ENCODE data around the gene IBA57.

Gene IBA57

DNA sequence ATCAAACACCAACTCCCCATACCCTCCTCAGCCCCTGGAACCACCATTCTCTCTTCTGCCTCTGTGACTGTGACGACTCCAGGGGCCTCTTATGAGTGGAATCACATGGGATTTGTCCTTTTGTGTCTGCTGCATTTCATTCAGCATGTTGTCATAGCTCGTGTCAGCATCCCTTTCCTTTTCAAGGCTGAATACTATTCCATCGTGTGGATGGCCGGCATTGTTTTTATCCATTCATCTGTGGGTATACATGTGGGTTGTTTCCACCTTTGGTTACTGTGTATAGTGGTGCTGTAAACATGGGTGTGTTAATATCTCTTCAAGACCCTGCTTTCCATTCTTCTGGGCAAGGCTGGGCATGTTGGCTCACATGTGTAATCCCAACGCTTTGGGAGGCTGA is 25.2 kb downstream of the IBA57 start:
- Mint-ChIP-seq H3K4me1 (peaks cover 5% of the 10 kb centered on the region), H3K9me3 (no peaks in the 10 kb centered on the region), H3K4me3 (no peak overlapping the region), H3K27me3 (no peaks in the 10 kb centered on the region), H3K27ac (no peak overlapping the region), H3K36me3 (no peaks in the 10 kb centered on the region)
- DNase-seq: no peak
- CTCF ChIA-PET: no interaction called here

DNA sequence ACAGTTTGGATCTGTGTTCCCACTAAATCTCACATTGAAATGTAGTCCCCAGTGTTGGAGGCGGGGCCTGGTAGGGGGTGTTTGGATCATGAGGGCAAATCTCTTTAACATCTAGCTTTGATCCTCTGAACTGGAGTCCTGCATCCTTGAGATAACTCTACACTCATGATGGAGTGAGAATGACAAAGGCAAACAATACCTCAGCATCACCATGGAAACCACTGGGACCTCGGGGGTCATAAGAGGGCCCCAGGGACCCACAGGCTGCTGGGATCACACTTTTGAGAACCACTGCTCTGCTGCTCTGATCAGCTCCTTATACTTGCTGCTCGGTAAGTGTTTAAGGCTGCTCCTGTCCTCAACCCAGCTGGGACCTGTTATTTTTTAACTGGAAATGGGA is 28.8 kb downstream of the IBA57 start:
- Mint-ChIP-seq H3K27ac (no peak overlapping the region), H3K4me3 (no peak overlapping the region), H3K9me3 (peaks cover 8% of the 10 kb centered on the region), H3K27me3 (no peaks in the 10 kb centered on the region), H3K4me1 (no peaks in the 10 kb centered on the region), H3K36me3 (peaks cover 5% of the 10 kb centered on the region)
- DNase-seq: no peak
- CTCF ChIA-PET: no interaction called here

DNA sequence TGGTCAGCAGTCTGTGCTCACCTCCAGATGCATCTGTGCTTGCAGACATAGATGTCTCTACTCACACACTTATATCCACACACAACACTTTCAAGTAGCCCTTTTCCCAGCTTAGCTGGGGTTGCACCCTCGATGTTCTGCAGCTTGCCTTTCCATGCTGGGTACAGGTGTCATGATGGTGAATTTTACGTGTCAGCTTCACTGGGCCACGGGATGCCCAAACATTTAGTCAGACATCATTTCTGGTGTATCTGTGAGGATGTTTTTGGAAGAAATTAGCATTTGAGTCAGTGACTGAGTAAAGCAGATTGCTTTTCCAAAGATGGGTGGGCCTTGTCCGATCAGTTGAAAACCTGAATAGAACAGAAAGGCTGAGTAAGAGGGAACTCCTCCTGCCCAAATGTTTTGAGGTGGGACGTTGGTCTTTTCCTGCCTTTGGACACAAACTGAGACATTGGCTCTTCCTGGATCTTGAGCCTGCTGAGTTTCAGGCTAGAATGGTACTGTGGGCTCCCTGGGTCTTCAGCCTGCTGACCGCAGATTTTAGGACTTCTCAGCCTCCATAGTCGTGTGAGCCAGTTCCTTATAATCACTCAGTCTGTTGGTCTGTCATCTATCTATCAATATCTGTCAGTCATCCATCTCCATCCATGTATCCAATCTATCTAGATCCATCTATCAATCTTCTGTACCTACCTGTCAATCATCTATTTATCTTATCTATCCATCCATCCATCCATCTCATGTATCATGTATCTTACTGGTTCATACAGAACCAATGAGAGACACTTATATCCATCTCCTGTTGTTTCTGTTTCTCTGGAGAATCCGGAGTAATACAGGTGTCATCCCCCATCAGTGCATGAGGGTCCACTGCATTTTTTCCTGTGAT is 29.6 kb downstream of the IBA57 start:
- Mint-ChIP-seq H3K4me1 (no peaks in the 10 kb centered on the region), H3K9me3 (peaks cover 13% of the 10 kb centered on the region), H3K4me3 (no peak overlapping the region), H3K27me3 (no peaks in the 10 kb centered on the region), H3K27ac (no peak overlapping the region), H3K36me3 (peaks cover 8% of the 10 kb centered on the region)
- CTCF ChIA-PET: no interaction called here
- DNase-seq: no peak

DNA sequence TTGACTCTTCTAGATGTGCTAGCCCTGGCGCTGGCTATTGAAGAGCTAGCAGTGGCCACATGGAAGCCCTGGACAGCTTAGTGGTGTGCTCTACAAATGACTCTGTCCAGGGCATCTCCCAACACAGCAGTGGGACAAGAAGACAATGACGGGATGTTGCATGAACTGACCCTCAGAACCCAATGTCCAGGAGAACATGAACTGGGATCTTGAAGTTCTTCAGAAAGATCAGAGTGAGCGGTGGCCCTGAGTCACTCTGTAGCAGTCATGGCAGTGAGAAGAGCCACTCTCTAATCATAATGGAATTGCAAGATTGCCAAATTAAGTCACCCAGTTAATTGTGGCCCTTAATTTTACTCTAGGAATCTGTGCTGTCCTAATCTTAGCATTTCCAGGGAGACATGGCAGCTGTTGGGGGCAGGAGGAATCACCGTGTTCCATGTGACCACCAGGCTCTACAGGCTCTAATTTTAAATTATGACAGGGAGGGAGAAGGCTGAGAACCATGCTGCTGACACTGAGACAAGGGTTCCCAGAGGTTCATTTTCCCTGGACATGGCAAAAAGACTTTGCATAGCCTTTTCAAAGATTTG is 32.0 kb downstream of the IBA57 start:
- H3K36me3 Mint-ChIP-seq: peaks cover 8% of the 10 kb centered on the region
- no peaks in the 10 kb centered on the region for H3K27me3 Mint-ChIP-seq
- H3K27ac Mint-ChIP-seq: no peak overlapping the region
- no peak for DNase-seq
- no peak overlapping the region for H3K4me3 Mint-ChIP-seq
- CTCF ChIA-PET: no interaction called here
- H3K9me3 Mint-ChIP-seq: peaks cover 13% of the 10 kb centered on the region
- H3K4me1 Mint-ChIP-seq: no peaks in the 10 kb centered on the region

- Mint-ChIP-seq H3K27me3 (peaks cover 6% of the 10 kb centered on the region), H3K27ac (no peak overlapping the region), H3K36me3 (peaks cover 8% of the 10 kb centered on the region), H3K9me3 (peaks cover 13% of the 10 kb centered on the region), H3K4me3 (no peak overlapping the region), H3K4me1 (no peaks in the 10 kb centered on the region)
- no peak for DNase-seq
- CTCF ChIA-PET: no interaction called here
Observed at GRCh38 chr1:228198977-228199590, 33.5 kb downstream of the IBA57 start.

- no peaks in the 10 kb centered on the region for H3K4me1 Mint-ChIP-seq
- H3K36me3 Mint-ChIP-seq: no peaks in the 10 kb centered on the region
- H3K9me3 Mint-ChIP-seq: peaks cover 2% of the 10 kb centered on the region
- H3K27me3 Mint-ChIP-seq: peaks cover 35% of the 10 kb centered on the region
- no peak overlapping the region for H3K27ac Mint-ChIP-seq
- no peak overlapping the region for H3K4me3 Mint-ChIP-seq
- CTCF ChIA-PET: interaction anchor here (1.9 kb wide), 1 partner anchor 9 kb away, joined by 4 read pairs; no protein-coding TSS in a partner anchor
- no peak for DNase-seq
Observed at GRCh38 chr1:228204958-228205357, 39.4 kb downstream of the IBA57 start.

DNA sequence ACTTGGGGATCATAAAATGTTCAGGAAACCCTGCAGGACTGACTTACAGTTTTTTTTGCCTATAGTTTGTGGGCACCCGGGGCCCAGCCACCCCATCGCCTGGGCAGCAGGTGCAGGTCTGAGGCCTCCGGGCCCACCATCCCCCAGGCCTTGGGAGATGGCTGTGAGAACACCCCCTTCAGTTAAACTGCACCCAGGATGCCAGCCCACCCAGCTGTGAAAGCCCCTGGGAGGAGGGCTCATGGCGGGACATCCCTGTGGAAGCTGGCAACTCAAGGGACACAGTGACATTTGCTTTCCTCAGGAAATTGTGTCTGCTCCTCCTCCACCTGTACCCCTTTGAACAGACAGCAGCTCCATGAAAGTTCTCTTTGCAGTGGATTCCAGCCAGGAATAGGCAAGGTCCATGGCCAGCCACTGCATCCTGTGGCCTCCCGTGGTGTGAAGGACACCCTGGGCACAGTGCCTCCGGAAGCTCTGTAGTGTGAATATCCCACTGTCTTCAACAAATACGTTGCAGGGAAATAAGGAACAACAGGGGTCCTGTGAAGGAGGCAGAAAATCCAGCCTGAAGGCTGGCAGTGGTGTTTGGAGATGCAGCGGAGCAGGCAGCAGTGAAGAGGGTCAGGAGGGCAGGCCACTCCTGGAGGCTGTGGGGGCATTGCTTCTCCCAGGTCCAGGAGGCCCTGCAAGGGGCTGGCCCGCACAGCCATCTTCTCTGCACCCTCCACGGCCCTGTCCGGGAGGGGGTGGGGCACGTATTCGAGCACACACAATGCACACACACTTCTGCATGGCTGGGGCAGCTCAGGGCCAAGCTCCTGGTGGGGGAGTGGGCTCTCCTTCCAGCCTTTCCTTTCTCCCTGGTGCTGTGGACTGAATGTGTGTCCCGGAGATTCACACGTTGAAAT is 40.2 kb downstream of the IBA57 start:
- no peak overlapping the region for H3K27ac Mint-ChIP-seq
- H3K9me3 Mint-ChIP-seq: no peaks in the 10 kb centered on the region

DNA sequence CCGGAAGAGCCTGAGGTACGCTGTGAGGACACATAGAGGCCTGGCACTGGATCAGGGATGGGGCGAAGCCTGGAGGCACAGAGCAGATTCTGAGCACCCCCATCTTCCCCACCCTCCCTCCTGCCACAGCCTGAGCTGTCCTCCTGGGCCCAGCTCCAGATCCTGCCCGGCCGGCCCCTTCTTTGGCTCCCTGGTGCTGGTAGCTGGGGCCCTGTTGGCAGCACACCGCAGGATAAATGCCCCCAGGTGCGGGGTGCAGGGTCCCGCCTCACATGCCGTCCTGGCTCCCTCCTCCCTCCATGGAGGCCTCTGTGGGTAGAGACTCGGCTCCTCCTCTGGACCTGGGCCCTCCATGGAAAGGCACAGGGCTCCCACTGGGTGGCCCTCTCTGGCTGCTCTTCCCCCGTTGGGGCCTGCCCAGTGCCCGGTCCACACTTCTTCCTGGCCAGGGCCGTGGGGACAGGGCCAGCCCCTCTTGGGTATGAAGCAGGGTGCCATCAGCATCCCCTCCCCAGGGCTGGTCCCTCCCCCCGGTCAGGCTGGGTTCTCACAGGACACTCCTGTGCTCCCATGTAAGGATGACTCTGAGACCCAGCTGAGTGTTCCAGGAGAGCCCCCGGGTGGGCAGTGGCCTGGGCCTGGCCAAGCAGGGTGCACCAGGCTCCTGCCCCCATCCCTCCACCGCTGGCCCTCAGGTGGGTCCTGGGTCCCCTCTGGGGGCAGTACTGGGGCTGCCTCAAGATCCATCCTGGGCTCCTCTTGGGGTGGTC is 41.2 kb downstream of the IBA57 start:
- no peak overlapping the region for H3K4me3 Mint-ChIP-seq
- CTCF ChIA-PET: interaction anchor here (1.0 kb wide), 1 partner anchor 11 kb away, joined by 5 read pairs; no protein-coding TSS in a partner anchor
- H3K27ac Mint-ChIP-seq: no peak overlapping the region

More for the DNA sequence above, 40.2 kb downstream of the IBA57 start:
- Mint-ChIP-seq H3K27me3 (peaks cover 35% of the 10 kb centered on the region), H3K4me3 (no peak overlapping the region), H3K36me3 (no peaks in the 10 kb centered on the region), H3K4me1 (no peaks in the 10 kb centered on the region)
- CTCF ChIA-PET: interaction anchor here (1.0 to 1.9 kb wide), 2 partner anchors 8 to 12 kb away, joined by 4 to 5 read pairs; no protein-coding TSS in a partner anchor
- DNase-seq: no peak

GRCh38 chr1:228207381-228207810 is 41.8 kb downstream of the IBA57 start:
- DNase-seq: no peak
- Mint-ChIP-seq H3K27me3 (peaks cover 35% of the 10 kb centered on the region), H3K36me3 (no peaks in the 10 kb centered on the region), H3K4me3 (no peak overlapping the region), H3K9me3 (no peaks in the 10 kb centered on the region), H3K27ac (no peak overlapping the region), H3K4me1 (peaks cover 6% of the 10 kb centered on the region)
- CTCF ChIA-PET: no interaction called here

More for the DNA sequence above, 41.2 kb downstream of the IBA57 start:
- DNase-seq: no peak
- Mint-ChIP-seq H3K9me3 (no peaks in the 10 kb centered on the region), H3K27me3 (peaks cover 35% of the 10 kb centered on the region), H3K4me1 (peaks cover 6% of the 10 kb centered on the region), H3K36me3 (no peaks in the 10 kb centered on the region)

DNA sequence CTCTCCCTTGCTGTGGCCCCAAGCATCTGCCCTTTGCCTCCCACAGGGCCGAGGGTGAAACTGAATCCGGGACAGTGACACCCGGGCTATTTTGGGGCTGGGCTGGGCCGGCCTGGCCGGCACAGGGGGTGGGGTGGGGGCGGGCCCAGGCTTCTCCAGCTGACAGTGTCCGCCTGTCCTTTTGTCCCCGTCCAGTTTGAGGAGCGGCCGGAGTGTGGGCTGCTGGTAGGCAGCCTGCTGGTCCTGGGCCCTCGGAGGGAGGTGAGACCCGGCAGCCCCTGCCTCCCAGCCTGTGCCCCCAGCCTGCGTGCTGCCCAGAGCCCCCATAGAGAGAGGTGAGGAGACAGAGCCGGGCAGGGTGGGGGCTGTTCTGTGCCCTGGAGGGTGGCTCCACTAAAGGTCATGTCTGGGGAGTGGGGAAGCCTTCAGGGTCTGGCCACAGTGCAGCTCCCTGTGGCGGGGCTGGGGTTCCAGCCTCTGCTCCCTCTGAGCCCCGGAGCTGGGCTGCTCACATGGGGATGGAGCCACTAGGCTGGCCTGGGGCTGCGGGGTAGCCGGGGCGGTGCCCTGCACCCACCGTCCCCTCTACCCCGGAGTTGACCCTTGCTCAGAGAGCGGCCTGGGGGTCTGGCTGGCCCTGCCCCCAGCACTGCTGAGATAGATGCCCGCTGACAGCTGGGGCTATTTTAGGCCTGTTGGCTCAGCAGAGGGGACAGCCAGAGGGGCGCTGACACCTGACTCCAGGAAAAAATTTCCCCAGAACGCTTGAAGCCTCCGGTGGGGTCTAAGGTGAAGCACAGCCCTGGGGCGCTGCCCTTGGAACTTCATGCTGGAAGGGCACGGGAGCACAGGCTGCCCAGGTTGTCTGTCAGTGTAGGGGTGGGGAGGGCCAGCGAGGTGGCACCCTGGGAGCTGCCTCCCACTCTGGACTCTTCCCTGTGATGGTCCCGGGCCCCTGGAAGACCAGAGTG is 42.5 kb downstream of the IBA57 start, which contains the start of gene OBSCN:
Gene OBSCN, plus strand, starts transcription at position 194 of the 971 bp plus-strand sequence. CDS start 3,740 bp downstream, outside the sequence.
- DNase-seq: no peak
- CTCF ChIA-PET: no interaction called here

DNA sequence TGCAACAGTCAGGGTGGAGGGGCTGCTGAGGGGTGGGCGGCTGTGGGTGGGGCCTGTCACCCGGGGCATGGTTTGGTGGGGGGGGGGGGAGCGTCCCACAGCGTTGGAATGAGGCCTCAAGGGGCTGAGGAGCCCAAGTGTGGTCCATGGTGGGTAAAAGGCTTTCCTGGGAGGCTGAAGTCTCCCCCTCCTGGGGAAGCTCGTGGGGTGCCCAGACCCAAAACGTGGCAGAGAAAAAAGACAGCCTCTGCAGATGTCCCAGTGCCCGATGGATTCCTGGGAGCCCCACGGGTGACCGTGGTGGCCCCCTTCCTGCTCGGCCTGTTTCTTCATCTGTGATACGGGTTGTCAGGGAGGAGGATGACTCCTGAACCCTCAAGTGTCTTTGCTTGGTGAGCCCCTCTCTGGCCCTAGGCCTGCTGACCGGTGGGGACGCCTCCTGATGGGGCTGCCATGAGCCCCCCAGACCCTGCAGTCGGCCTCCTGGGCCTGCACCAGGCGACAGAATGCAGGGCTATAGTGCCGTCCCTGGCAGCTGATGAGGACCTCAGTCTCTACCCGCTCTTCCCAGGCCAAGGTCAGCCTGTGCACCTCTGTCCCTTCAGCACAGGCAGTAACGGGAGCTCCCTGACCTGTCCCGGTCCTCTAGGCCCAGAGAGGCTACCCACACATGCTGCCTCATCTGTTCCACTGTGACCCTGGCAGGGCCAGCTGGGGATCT is 43.4 kb downstream of the IBA57 start:
- Mint-ChIP-seq H3K27ac (no peak overlapping the region), H3K4me3 (no peak overlapping the region), H3K36me3 (no peaks in the 10 kb centered on the region), H3K4me1 (peaks cover 8% of the 10 kb centered on the region), H3K27me3 (peaks cover 29% of the 10 kb centered on the region), H3K9me3 (no peaks in the 10 kb centered on the region)
- CTCF ChIA-PET: no interaction called here
- DNase-seq: no peak

More for the DNA sequence above, 42.5 kb downstream of the IBA57 start, which contains the start of gene OBSCN:
- Mint-ChIP-seq H3K4me3 (no peak within 1 kb of the TSS), H3K27ac (no peak within 1 kb of the TSS), H3K27me3 (peaks cover 35% of the 10 kb centered on the region), H3K9me3 (no peaks in the 10 kb centered on the region), H3K36me3 (no peaks in the 10 kb centered on the region), H3K4me1 (peaks cover 6% of the 10 kb centered on the region)

DNA sequence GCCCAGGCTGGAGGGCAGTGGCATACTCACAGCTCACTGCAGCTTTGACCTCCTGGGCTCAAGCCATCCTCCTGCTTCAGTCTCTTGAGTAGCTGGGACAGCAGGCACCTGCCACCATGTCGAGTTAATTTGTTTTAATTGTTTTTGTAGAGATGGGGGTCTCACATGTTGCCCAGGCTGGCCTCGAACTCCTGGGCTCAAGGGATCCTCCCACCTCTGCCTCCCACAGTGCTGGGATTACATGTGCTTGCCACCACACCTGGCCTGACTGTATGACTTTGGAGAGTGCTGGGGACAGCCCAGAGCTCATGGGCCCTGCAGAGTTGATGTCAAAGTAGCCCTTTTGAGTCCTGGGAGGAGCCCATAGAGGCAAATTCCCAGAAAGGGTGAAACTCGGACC is 44.1 kb downstream of the IBA57 start:
- CTCF ChIA-PET: no interaction called here
- H3K9me3 Mint-ChIP-seq: no peaks in the 10 kb centered on the region
- no peak overlapping the region for H3K27ac Mint-ChIP-seq
- no peak overlapping the region for H3K4me3 Mint-ChIP-seq
- no peak for DNase-seq
- H3K36me3 Mint-ChIP-seq: no peaks in the 10 kb centered on the region
- peaks cover 8% of the 10 kb centered on the region for H3K4me1 Mint-ChIP-seq
- H3K27me3 Mint-ChIP-seq: peaks cover 29% of the 10 kb centered on the region

Data from activated naive CD4-positive, alpha-beta T cell treated with anti-CD3 and anti-CD28 coated beads, Interleukin-2, amount 10 ng/mL, durations not matched to agents 7 days and 5 days (primary cell).